ENCODE data around the gene CDC25C.
A peak's percentile ranks its signal among the peaks of the same experiment; 100 is the strongest.

CDC25C gene

GRCh38 chr5:138354387-138354786, 22.8 kb upstream of the CDC25C start:
- H3K36me3 ChIP-seq (ENCODE audit: control insufficient read depth, insufficient read depth, low read length): no peaks in the 10 kb centered on the region
- H3K9ac ChIP-seq (ENCODE audit: low read length): peak overlapping the region; percentile 12
- H3K9me3 ChIP-seq (ENCODE audit: control insufficient read depth, low read length): no peaks in the 10 kb centered on the region
- no peaks in the 10 kb centered on the region for H3K27me3 ChIP-seq (ENCODE audit: control insufficient read depth, insufficient read depth, low read length)
- H3K4me1 ChIP-seq (ENCODE audit: control insufficient read depth, insufficient read depth, low read length): peaks cover 9% of the 10 kb centered on the region
- no peak overlapping the region for H3K4me3 ChIP-seq (ENCODE audit: low read length)

GRCh38 chr5:138353560-138354080, 22.0 kb upstream of the CDC25C start:
- Histone ChIP-seq H3K9me3 (ENCODE audit: control insufficient read depth, low read length) (no peaks in the 10 kb centered on the region), H3K9ac (ENCODE audit: low read length) (peak overlapping the region; percentile 99), H3K4me3 (ENCODE audit: low read length) (peak overlapping the region; percentile 62), H3K27me3 (ENCODE audit: control insufficient read depth, insufficient read depth, low read length) (no peaks in the 10 kb centered on the region), H3K36me3 (ENCODE audit: control insufficient read depth, insufficient read depth, low read length) (no peaks in the 10 kb centered on the region), H3K4me1 (ENCODE audit: control insufficient read depth, insufficient read depth, low read length) (peaks cover 9% of the 10 kb centered on the region)

DNA sequence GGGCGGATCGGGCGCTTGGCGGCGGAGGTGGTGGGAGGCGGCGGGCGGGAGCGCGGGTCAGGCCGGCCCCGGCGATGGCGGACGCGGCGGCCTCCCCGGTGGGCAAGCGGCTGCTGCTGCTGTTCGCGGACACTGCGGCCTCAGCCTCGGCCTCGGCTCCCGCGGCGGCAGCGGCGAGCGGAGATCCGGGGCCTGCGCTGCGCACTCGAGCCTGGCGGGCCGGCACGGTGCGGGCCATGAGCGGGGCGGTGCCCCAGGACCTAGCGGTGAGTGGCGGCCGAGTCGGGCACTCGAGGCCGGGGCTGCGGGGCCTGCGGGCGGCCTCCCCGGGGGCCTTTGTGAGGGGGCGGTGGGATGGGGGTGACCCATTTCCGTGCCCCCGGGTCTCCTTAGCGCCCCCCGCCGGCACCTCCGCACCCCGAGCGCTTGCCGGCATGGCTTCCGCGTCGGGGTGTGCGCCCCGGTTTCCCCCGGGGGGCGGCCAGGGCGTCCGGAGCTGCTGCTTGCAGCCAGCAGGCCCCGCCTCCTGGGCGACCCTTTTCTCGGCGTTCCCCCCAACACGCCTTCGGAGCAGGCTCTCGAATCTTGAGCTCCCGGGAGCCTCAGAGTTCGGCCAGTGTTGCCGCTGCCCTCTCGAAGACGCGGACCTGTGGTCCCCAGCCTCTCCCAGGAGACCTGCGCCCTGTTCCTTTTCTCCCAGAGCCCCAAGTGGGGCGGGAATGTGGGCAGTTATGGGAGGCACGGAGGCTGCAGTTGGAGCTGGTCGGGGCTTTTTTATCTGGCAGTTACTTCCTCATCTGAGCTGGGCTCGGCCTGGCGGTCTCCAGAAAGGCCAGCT, 21.3 kb upstream of the CDC25C start:
- Histone ChIP-seq H3K4me3 (ENCODE audit: low read length) (peak overlapping the region; percentile 62), H3K36me3 (ENCODE audit: control insufficient read depth, insufficient read depth, low read length) (no peaks in the 10 kb centered on the region), H3K9me3 (ENCODE audit: control insufficient read depth, low read length) (no peaks in the 10 kb centered on the region), H3K9ac (ENCODE audit: low read length) (peak overlapping the region; percentile 99), H3K27me3 (ENCODE audit: control insufficient read depth, insufficient read depth, low read length) (no peaks in the 10 kb centered on the region), H3K4me1 (ENCODE audit: control insufficient read depth, insufficient read depth, low read length) (peaks cover 9% of the 10 kb centered on the region)

DNA sequence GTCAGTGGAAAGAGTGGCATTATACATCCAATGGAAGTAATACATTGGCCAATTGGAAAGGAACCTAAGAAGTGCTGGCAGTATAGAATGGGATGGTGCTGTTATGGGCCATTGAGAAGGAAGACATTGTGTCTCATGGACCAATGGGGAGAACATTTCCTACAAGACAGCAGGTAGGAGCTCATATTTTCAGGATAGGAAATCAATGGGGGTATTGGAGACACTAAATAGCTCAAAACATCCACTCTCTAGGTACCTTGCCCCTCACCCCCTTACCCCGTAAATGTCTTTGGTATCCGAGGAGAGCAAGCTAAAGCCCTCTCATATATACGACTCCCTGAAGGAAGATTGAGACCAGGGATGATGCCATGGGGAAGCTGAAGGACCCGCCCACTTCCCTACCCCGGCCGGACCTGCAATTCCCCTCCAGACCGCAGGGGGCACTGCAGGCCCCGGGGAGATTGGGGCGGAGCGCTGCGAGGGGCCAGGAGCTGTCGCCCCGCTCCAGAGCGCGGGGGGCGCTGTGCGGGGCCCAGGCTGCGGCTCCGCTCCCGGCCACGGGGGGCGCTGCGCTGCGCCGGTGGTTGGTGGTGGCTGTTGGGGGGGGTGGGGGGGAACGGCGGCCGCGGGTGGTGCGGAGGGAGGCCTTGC, 20.6 kb upstream of the CDC25C start, which contains the start of gene KDM3B:
Gene KDM3B (plus strand): TSS at position 615 of the 651 bp plus-strand sequence. CDS start 111 bp downstream, outside the sequence.
- Histone ChIP-seq H3K4me1 (ENCODE audit: control insufficient read depth, insufficient read depth, low read length) (peaks cover 9% of the 10 kb centered on the region), H3K9me3 (ENCODE audit: control insufficient read depth, low read length) (no peaks in the 10 kb centered on the region), H3K4me3 (ENCODE audit: low read length) (peak within 1 kb of the TSS; percentile 62), H3K9ac (ENCODE audit: low read length) (peak within 1 kb of the TSS; percentile 99), H3K27me3 (ENCODE audit: control insufficient read depth, insufficient read depth, low read length) (no peaks in the 10 kb centered on the region), H3K36me3 (ENCODE audit: control insufficient read depth, insufficient read depth, low read length) (peaks cover 2% of the 10 kb centered on the region)

GRCh38 chr5:138351517-138351916, 19.9 kb upstream of the CDC25C start:
- Histone ChIP-seq H3K27me3 (ENCODE audit: control insufficient read depth, insufficient read depth, low read length) (no peaks in the 10 kb centered on the region), H3K36me3 (ENCODE audit: control insufficient read depth, insufficient read depth, low read length) (peaks cover 7% of the 10 kb centered on the region), H3K4me1 (ENCODE audit: control insufficient read depth, insufficient read depth, low read length) (peaks cover 9% of the 10 kb centered on the region), H3K9ac (ENCODE audit: low read length) (no peak overlapping the region), H3K9me3 (ENCODE audit: control insufficient read depth, low read length) (no peaks in the 10 kb centered on the region), H3K4me3 (ENCODE audit: low read length) (no peak overlapping the region)

DNA sequence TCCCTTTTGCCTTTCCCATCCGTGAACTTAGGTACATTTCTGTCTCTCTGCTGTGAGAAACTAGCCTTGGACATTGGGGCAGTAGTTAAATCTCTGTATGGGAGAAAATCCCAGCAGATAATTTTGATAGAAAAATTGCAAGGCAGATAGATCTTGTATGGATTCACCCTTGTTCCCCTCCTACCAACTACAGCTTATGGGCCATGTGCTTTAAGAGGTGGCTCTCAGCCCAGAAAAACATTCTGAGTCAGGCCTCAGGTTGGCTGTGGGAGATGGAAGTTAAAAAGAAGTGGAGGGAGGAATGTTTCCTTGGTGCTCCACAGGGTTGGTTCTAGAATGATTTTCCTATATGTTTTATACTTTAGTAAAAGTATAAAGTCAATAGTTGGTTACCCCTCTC, 19.5 kb upstream of the CDC25C start:
- Histone ChIP-seq H3K9me3 (ENCODE audit: control insufficient read depth, low read length) (no peaks in the 10 kb centered on the region), H3K4me1 (ENCODE audit: control insufficient read depth, insufficient read depth, low read length) (peaks cover 9% of the 10 kb centered on the region), H3K36me3 (ENCODE audit: control insufficient read depth, insufficient read depth, low read length) (peaks cover 7% of the 10 kb centered on the region), H3K27me3 (ENCODE audit: control insufficient read depth, insufficient read depth, low read length) (no peaks in the 10 kb centered on the region), H3K9ac (ENCODE audit: low read length) (no peak overlapping the region), H3K4me3 (ENCODE audit: low read length) (no peak overlapping the region)

DNA sequence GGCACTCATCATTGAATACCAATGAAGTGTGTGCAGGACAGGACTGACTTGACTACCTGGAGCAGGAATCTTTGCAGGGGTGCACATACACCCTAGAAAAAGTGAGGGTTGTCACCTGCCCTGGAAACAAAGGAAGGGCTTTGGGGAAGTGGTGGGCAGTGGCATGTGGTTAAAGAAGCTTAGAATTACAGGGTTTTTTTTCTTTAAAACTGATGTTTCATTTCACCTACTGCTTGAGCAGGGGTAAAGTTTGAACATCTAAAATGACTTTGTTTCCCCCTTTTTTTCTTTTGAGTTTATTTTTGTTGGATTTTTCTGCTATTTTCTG, 18.9 kb upstream of the CDC25C start:
- peaks cover 9% of the 10 kb centered on the region for H3K4me1 ChIP-seq (ENCODE audit: control insufficient read depth, insufficient read depth, low read length)
- no peak overlapping the region for H3K4me3 ChIP-seq (ENCODE audit: low read length)
- H3K9me3 ChIP-seq (ENCODE audit: control insufficient read depth, low read length): no peaks in the 10 kb centered on the region
- no peak overlapping the region for H3K9ac ChIP-seq (ENCODE audit: low read length)
- peaks cover 7% of the 10 kb centered on the region for H3K36me3 ChIP-seq (ENCODE audit: control insufficient read depth, insufficient read depth, low read length)
- no peaks in the 10 kb centered on the region for H3K27me3 ChIP-seq (ENCODE audit: control insufficient read depth, insufficient read depth, low read length)

GRCh38 chr5:138349852-138350562, 18.4 kb upstream of the CDC25C start:
- H3K36me3 ChIP-seq (ENCODE audit: control insufficient read depth, insufficient read depth, low read length): peaks cover 7% of the 10 kb centered on the region
- H3K9me3 ChIP-seq (ENCODE audit: control insufficient read depth, low read length): no peaks in the 10 kb centered on the region
- peaks cover 8% of the 10 kb centered on the region for H3K4me1 ChIP-seq (ENCODE audit: control insufficient read depth, insufficient read depth, low read length)

DNA sequence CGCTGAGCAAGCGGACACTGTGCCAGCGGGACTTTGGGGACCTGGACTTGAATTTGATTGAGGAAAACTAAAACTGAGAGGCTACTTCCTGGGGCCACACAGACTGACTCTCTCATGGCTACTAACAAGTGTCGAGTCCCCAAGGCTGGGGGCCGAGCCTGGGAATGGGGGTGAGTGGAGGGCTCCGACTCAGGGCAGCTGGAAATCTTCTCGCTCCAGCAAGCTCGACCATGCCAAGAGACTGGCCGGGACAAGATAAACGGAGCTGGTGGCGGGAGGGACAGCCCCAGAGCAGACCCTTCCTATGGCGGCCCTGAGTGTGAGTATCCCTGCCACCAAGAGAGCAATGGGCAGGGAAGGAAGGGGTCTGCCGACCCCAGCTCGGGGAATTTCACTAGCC, 15.3 kb upstream of the CDC25C start:
- peaks cover 7% of the 10 kb centered on the region for H3K36me3 ChIP-seq (ENCODE audit: control insufficient read depth, insufficient read depth, low read length)
- no peak overlapping the region for H3K9ac ChIP-seq (ENCODE audit: low read length)
- no peaks in the 10 kb centered on the region for H3K9me3 ChIP-seq (ENCODE audit: control insufficient read depth, low read length)
- no peaks in the 10 kb centered on the region for H3K4me1 ChIP-seq (ENCODE audit: control insufficient read depth, insufficient read depth, low read length)
- no peak overlapping the region for H3K4me3 ChIP-seq (ENCODE audit: low read length)
- no peaks in the 10 kb centered on the region for H3K27me3 ChIP-seq (ENCODE audit: control insufficient read depth, insufficient read depth, low read length)

More at GRCh38 chr5:138349852-138350562, 18.4 kb upstream of the CDC25C start:
- Histone ChIP-seq H3K9ac (ENCODE audit: low read length) (no peak overlapping the region), H3K27me3 (ENCODE audit: control insufficient read depth, insufficient read depth, low read length) (no peaks in the 10 kb centered on the region), H3K4me3 (ENCODE audit: low read length) (no peak overlapping the region)

DNA sequence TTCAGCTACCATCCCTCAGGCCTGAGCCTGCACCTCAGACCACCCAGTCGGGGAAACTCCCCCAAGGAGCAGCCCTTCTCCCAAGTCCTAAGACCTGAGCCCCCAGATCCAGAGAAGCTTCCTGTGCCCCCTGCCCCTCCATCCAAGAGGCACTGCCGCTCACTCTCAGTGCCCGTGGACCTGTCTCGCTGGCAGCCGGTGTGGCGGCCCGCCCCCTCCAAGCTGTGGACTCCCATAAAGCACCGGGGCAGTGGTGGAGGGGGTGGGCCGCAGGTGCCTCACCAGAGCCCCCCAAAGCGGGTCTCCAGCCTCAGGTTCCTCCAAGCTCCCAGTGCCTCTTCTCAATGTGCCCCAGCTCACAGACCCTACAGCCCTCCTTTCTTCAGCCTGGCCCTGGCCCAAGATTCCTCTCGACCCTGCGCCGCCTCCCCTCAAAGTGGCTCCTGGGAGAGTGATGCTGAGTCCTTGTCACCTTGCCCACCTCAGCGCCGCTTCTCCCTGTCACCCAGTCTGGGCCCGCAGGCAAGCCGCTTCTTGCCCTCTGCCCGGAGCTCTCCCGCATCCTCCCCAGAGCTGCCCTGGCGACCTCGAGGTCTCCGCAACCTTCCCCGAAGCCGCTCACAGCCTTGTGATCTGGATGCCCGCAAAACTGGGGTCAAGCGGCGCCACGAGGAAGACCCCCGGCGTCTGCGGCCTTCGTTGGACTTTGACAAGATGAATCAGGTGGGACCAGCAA, 13.5 kb upstream of the CDC25C start:
- Histone ChIP-seq H3K36me3 (ENCODE audit: control insufficient read depth, insufficient read depth, low read length) (peaks cover 7% of the 10 kb centered on the region), H3K27me3 (ENCODE audit: control insufficient read depth, insufficient read depth, low read length) (no peaks in the 10 kb centered on the region), H3K4me1 (ENCODE audit: control insufficient read depth, insufficient read depth, low read length) (no peaks in the 10 kb centered on the region)

DNA sequence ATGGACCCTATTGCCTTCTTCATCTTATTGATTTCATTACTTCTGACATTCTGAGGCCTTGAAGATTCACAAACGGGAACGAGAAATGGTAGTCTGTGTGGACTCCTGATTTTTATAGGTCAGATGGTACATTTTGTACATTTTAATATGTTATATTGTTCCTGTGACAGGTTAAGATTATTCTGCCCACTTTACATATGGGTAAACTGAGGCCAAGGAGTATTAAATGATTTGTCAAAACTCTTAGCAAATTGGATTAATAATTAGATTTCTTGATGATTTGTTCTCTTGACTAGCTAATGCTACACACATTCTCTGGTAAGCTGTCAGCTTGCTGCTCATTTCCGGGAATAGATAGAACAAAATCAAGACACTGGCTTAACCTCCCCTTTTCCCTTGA, 8.4 kb upstream of the CDC25C start:
- peaks cover 10% of the 10 kb centered on the region for H3K4me1 ChIP-seq (ENCODE audit: control insufficient read depth, insufficient read depth, low read length)
- no peaks in the 10 kb centered on the region for H3K36me3 ChIP-seq (ENCODE audit: control insufficient read depth, insufficient read depth, low read length)
- H3K27me3 ChIP-seq (ENCODE audit: control insufficient read depth, insufficient read depth, low read length): no peaks in the 10 kb centered on the region
- no peaks in the 10 kb centered on the region for H3K9me3 ChIP-seq (ENCODE audit: control insufficient read depth, low read length)
- no peak overlapping the region for H3K9ac ChIP-seq (ENCODE audit: low read length)
- no peak overlapping the region for H3K4me3 ChIP-seq (ENCODE audit: low read length)

More for the DNA sequence above, 13.5 kb upstream of the CDC25C start:
- Histone ChIP-seq H3K4me3 (ENCODE audit: low read length) (no peak overlapping the region), H3K9ac (ENCODE audit: low read length) (no peak overlapping the region), H3K9me3 (ENCODE audit: control insufficient read depth, low read length) (no peaks in the 10 kb centered on the region)

All from mucosa of stomach (tissue), 1 donor.